GM10266 (cell line): ENCODE measurements around the gene ATP13A4.

Experiments
- DNase-seq: peaks from one replicate; pipeline ENCODE4 v3.0.0; 2012; ENCODE audit errors: extremely low spot score
- CTCF ChIP-seq: IDR thresholded peaks from 2 replicates; pipeline ENCODE4 v1.5.1; 2012; ENCODE audit warnings: mild to moderate bottlenecking, low read depth; ENCODE audit not compliant: control insufficient read depth, insufficient read depth; ENCODE audit errors: missing control alignments

Gene ATP13A4

GRCh38 chr3:193354423-193354822 is 200.3 kb downstream of the ATP13A4 start:
- no peak for DNase-seq
- no peak for TF ChIP-seq CTCF
